A673 (cell line): ENCODE measurements around the gene EDEM1.

Source experiments
- CTCF ChIP-seq: fragments of 300-800, 200-600 bp; sonication (generic); conservative IDR thresholded peaks from 2 replicates; pipeline ENCODE4 v1.5.1; 2017; ENCODE audit warnings: low read depth, mild to moderate bottlenecking, antibody characterized with exemption, low read length, moderate library complexity, mixed read lengths
- EZH2 ChIP-seq: fragments of 200-600 bp; sonication (generic); IDR thresholded peaks from 2 replicates; pipeline ENCODE4 v1.6.1; 2017; ENCODE audit warnings: borderline replicate concordance, low read depth, mild to moderate bottlenecking, mixed read lengths, antibody characterized with exemption, low read length; ENCODE audit not compliant: poor library complexity, severe bottlenecking

GRCh38 chr3:5169807-5170206 is 17.7 kb upstream of the EDEM1 start:
- no peak for TF ChIP-seq CTCF
- no peak for TF ChIP-seq EZH2
